H9 (cell line): Measurements from ENCODE around the gene C20orf204. TPM values are rescaled to one million over a fixed set of nuclear protein-coding genes. Genes with fewer than 3 reads are reported as not detected.

ENCODE experiments used
- DNase-seq: peaks from one replicate; pipeline ENCODE4 v3.0.0-alpha.2; 2017
- H2AFZ ChIP-seq: one replicate; pipeline ENCODE4 v1.6.1; 2013; ENCODE audit warnings: mild to moderate bottlenecking, low read length, control low read depth, moderate library complexity
- H2AK5ac ChIP-seq: 2 replicates; pipeline ENCODE4 v1.6.1; 2013; ENCODE audit warnings: low read length, control low read depth, mixed read lengths; ENCODE audit not compliant: insufficient read length
- H2BK120ac ChIP-seq: one replicate; pipeline ENCODE4 v1.6.1; 2013; ENCODE audit warnings: low read depth, mild to moderate bottlenecking, low read length, control low read depth, inconsistent platforms; ENCODE audit not compliant: poor library complexity, severe bottlenecking
- H2BK12ac ChIP-seq: 2 replicates; pipeline ENCODE4 v1.6.1; 2013; ENCODE audit warnings: low read length, control low read depth, mixed read lengths, low read depth; ENCODE audit not compliant: insufficient read length
- H2BK15ac ChIP-seq: 2 replicates; pipeline ENCODE4 v1.6.1; 2013; ENCODE audit warnings: low read depth, low read length, control low read depth
- H2BK20ac ChIP-seq: one replicate; pipeline ENCODE4 v1.6.1; 2013; ENCODE audit warnings: low read depth, mild to moderate bottlenecking, low read length, control low read depth, inconsistent platforms; ENCODE audit not compliant: poor library complexity, severe bottlenecking
- H2BK5ac ChIP-seq: 2 replicates; pipeline ENCODE4 v1.6.1; 2013; ENCODE audit warnings: low read length, control low read depth, mixed read lengths; ENCODE audit not compliant: insufficient read length
- H3K14ac ChIP-seq: 2 replicates; pipeline ENCODE4 v1.6.1; 2013; ENCODE audit warnings: low read length, control low read depth; ENCODE audit not compliant: insufficient read depth
- H3K18ac ChIP-seq: 2 replicates; pipeline ENCODE4 v1.6.1; 2013; ENCODE audit warnings: low read depth, mild to moderate bottlenecking, mixed read lengths, low read length, control low read depth; ENCODE audit not compliant: insufficient read length
- H3K23ac ChIP-seq: 2 replicates; pipeline ENCODE4 v1.6.1; 2013; ENCODE audit warnings: low read length, control low read depth, mixed read lengths, low read depth; ENCODE audit not compliant: insufficient read length
- H3K23me2 ChIP-seq: 2 replicates; pipeline ENCODE4 v1.6.1; 2013; ENCODE audit warnings: low read depth, mild to moderate bottlenecking, mixed read lengths, low read length, control low read depth; ENCODE audit not compliant: insufficient read length, poor library complexity, severe bottlenecking
- H3K27ac ChIP-seq: 2 replicates; pipeline ENCODE4 v1.5.1; 2013; ENCODE audit warnings: low read length, control low read depth, mixed read lengths, low read depth; ENCODE audit not compliant: insufficient read length
- H3K27me3 ChIP-seq: 2 replicates; pipeline ENCODE4 v1.6.1; 2013; ENCODE audit warnings: low read length, control low read depth, inconsistent platforms; ENCODE audit not compliant: insufficient read depth
- H3K4ac ChIP-seq: 2 replicates; pipeline ENCODE4 v1.6.1; 2013; ENCODE audit warnings: low read depth, mild to moderate bottlenecking, control low read depth, inconsistent platforms, low read length, moderate library complexity
- H3K4me1 ChIP-seq: 2 replicates; pipeline ENCODE4 v1.6.1; 2013; ENCODE audit warnings: low read length, control low read depth, inconsistent platforms; ENCODE audit not compliant: insufficient read depth
- H3K4me2 ChIP-seq: 2 replicates; pipeline ENCODE4 v1.6.1; 2013; ENCODE audit warnings: low read length, control low read depth, mixed read lengths; ENCODE audit not compliant: insufficient read length, insufficient read depth
- H3K56ac ChIP-seq: 2 replicates; pipeline ENCODE4 v1.6.1; 2013; ENCODE audit warnings: low read depth, mild to moderate bottlenecking, mixed read lengths, low read length, control low read depth; ENCODE audit not compliant: insufficient read length
- H3K79me1 ChIP-seq: 2 replicates; pipeline ENCODE4 v1.6.1; 2013; ENCODE audit warnings: low read depth, mild to moderate bottlenecking, moderate library complexity, low read length, control low read depth, inconsistent platforms; ENCODE audit not compliant: insufficient read depth, poor library complexity, severe bottlenecking
- H3K79me2 ChIP-seq: 2 replicates; pipeline ENCODE4 v1.6.1; 2013; ENCODE audit warnings: low read length, control low read depth, inconsistent platforms; ENCODE audit not compliant: insufficient read depth
- H3K9ac ChIP-seq: 2 replicates; pipeline ENCODE4 v1.6.1; 2013; ENCODE audit warnings: low read length, control low read depth, mixed read lengths; ENCODE audit not compliant: insufficient read length; ENCODE audit errors: extremely low read depth
- H3K9me3 ChIP-seq: one replicate; pipeline ENCODE4 v1.6.1; 2013; ENCODE audit warnings: low read depth, low read length, inconsistent platforms; ENCODE audit not compliant: control insufficient read depth
- H3T11ph ChIP-seq: one replicate; pipeline ENCODE4 v1.6.1; 2013; ENCODE audit warnings: mild to moderate bottlenecking, low read length, control low read depth, inconsistent platforms
- H4K20me1 ChIP-seq: one replicate; pipeline ENCODE4 v1.6.1; 2013; ENCODE audit not compliant: control insufficient read depth, insufficient read length, insufficient read depth
- H4K5ac ChIP-seq: 2 replicates; pipeline ENCODE4 v1.6.1; 2013; ENCODE audit warnings: low read depth, mild to moderate bottlenecking, mixed read lengths, low read length, control low read depth; ENCODE audit not compliant: insufficient read length
- H4K8ac ChIP-seq: replicated peaks from 2 replicates; pipeline ENCODE4 v1.6.1; 2013; ENCODE audit warnings: low read length, control low read depth, mixed read lengths, low read depth; ENCODE audit not compliant: insufficient read length
- H4K91ac ChIP-seq: 2 replicates; pipeline ENCODE4 v1.6.1; 2013; ENCODE audit warnings: low read depth, mild to moderate bottlenecking, moderate library complexity, mixed read lengths, low read length, control low read depth; ENCODE audit not compliant: insufficient read length
- H3K27ac Mint-ChIP-seq, 3 experiments: 2 replicates in 2 of 3; 3 replicates in 1 of 3; pipeline ENCODE4 v1.8.0; 2020 to 2021; ENCODE audit warnings: mixed read lengths in 3 of 3, mild to moderate bottlenecking in 1 of 3, moderate library complexity in 1 of 3
- H3K27me3 Mint-ChIP-seq: 2 replicates; pipeline ENCODE4 v1.8.0; 2021; ENCODE audit warnings: low read depth, mild to moderate bottlenecking, moderate library complexity, mixed read lengths
- H3K36me3 Mint-ChIP-seq, 3 experiments: 2 replicates in 2 of 3; 3 replicates in 1 of 3; pipeline ENCODE4 v1.8.0; 2020 to 2021; ENCODE audit warnings: low read depth in 3 of 3, mixed read lengths in 3 of 3; ENCODE audit not compliant: insufficient read depth in 1 of 3
- H3K4me1 Mint-ChIP-seq, 2 experiments: 2 replicates each; pipeline ENCODE4 v1.8.0; 2020; ENCODE audit warnings: mixed read lengths in 2 of 2
- H3K4me3 Mint-ChIP-seq, 2 experiments: 2 replicates in 1 of 2; 3 replicates in 1 of 2; pipeline ENCODE4 v1.8.0; 2020 to 2021; ENCODE audit warnings: mild to moderate bottlenecking in 2 of 2, mixed read lengths in 2 of 2, moderate library complexity in 1 of 2
- H3K9me3 Mint-ChIP-seq, 2 experiments: 2 replicates in 1 of 2; 3 replicates in 1 of 2; pipeline ENCODE4 v1.8.0; 2020; ENCODE audit warnings: mild to moderate bottlenecking in 2 of 2, mixed read lengths in 2 of 2, moderate library complexity in 1 of 2
- WGBS: extraction: QIAGEN DNeasy Blood & Tissue Kit; methylation state at CpG from one replicate; pipeline ENCODE4 v1.1.7; 2013; ENCODE audit warnings: missing lambda C conversion rate, low lambda C conversion rate, mixed read lengths; ENCODE audit not compliant: insufficient read length; ENCODE audit errors: extremely low coverage; 5-methylcytosine and 5-hydroxymethylcytosine counted together
- total RNA-seq: library from RNA; stranded (reverse); gene quantifications from 2 replicates; pipeline ENCODE4 v1.2.1, GENCODE V29; 2021
- TF ChIP-seq, protein P1 (sequence below): fragments of 200-600 bp; sonication (generic); conservative IDR thresholded peaks from 3 replicates; pipeline ENCODE4 v1.8.0; 2021; ENCODE audit warnings: antibody characterized with exemption, mild to moderate bottlenecking

C20orf204 gene
- total RNA-seq, 1 experiment from 2014 or later: 2.2 TPM

DNA sequence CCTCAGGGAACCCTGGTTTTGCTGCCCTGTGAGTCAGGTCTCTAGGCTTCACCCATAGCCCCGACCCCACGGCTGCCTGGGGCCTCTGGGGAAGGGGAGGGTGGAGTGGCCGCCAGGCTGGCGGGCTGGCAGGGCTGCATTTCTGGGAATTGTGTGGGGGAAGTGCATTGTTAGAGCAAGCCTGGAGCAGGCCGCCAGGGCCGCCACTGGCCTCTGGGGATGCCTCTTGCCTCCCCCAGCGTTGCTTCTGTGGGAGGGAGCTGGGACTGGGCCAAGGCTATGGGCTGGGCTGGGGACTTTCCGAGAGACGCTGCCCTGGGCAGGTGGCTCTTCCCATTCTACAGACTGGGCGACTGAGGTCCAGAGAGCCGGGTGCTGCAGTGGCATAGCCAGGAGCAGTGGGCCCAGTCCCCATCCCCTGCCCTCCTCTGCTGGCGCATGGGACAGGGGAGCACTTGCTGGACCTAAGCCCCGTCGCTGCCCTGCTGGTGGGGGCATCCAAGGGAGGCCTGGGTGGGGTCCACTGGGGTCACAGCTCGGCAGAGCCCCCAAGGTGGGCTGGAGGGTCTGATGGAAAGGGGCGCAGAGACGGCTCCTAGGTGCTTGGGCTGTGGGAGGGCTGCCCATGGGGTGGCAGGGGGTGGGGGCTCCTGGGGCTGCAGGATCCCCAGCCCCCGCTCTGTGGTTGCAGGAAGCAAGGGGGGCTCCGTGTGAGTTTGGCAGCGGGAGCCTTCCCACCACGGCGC is 20.1 kb downstream of the C20orf204 start:
- H3K79me2 ChIP-seq: no peaks in the 10 kb centered on the region
- H3K56ac ChIP-seq: no peak overlapping the region
- no peaks in the 10 kb centered on the region for H3K23me2 ChIP-seq
- H3K9me3 ChIP-seq: no peaks in the 10 kb centered on the region
- no peak overlapping the region for H3K27ac Mint-ChIP-seq
- H4K91ac ChIP-seq: no peak overlapping the region
- DNase-seq: no peak
- H2BK20ac ChIP-seq: no peak overlapping the region
- no peak overlapping the region for H2BK12ac ChIP-seq
- no peaks in the 10 kb centered on the region; a peak in 1 of 7 replicates for H3K36me3 Mint-ChIP-seq
- no peak overlapping the region for H3K18ac ChIP-seq
- no peak overlapping the region for H3T11ph ChIP-seq
- no peak overlapping the region for H2BK5ac ChIP-seq
- H3K9me3 Mint-ChIP-seq: no peaks in the 10 kb centered on the region; a peak in 1 of 5 replicates
- H2BK120ac ChIP-seq: no peak overlapping the region
- peaks cover 21 to 30% of the 10 kb centered on the region in 2 experiments for H3K4me1 Mint-ChIP-seq
- no peak overlapping the region for H3K4ac ChIP-seq
- H4K20me1 ChIP-seq: no peaks in the 10 kb centered on the region
- no peak overlapping the region for H3K9ac ChIP-seq
- no peak overlapping the region for H2AFZ ChIP-seq
- no peak overlapping the region for H2AK5ac ChIP-seq
- no peaks in the 10 kb centered on the region; the same call in 1 of the 2 replicates for H3K27me3 ChIP-seq
- no peak overlapping the region for H3K4me2 ChIP-seq
- H3K27ac ChIP-seq: no peak overlapping the region
- no peak overlapping the region for H4K8ac ChIP-seq
- no peak overlapping the region; the same call in 1 of the 2 replicates for H3K14ac ChIP-seq
- WGBS: no CpG with 5 or more reads among the region's 22 CpGs
- H3K79me1 ChIP-seq: no peaks in the 10 kb centered on the region
- TF ChIP-seq, protein P1, sequence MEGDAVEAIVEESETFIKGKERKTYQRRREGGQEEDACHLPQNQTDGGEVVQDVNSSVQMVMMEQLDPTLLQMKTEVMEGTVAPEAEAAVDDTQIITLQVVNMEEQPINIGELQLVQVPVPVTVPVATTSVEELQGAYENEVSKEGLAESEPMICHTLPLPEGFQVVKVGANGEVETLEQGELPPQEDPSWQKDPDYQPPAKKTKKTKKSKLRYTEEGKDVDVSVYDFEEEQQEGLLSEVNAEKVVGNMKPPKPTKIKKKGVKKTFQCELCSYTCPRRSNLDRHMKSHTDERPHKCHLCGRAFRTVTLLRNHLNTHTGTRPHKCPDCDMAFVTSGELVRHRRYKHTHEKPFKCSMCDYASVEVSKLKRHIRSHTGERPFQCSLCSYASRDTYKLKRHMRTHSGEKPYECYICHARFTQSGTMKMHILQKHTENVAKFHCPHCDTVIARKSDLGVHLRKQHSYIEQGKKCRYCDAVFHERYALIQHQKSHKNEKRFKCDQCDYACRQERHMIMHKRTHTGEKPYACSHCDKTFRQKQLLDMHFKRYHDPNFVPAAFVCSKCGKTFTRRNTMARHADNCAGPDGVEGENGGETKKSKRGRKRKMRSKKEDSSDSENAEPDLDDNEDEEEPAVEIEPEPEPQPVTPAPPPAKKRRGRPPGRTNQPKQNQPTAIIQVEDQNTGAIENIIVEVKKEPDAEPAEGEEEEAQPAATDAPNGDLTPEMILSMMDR: no peak
- H3K27me3 Mint-ChIP-seq: peaks cover 25% of the 10 kb centered on the region
- H2BK15ac ChIP-seq: no peak overlapping the region
- no peak overlapping the region for H4K5ac ChIP-seq
- no peak overlapping the region for H3K4me3 Mint-ChIP-seq
- no peaks in the 10 kb centered on the region for H3K4me1 ChIP-seq
- no peak overlapping the region for H3K23ac ChIP-seq
